ENCODE results near the gene ANKRD9. TPM values are rescaled to one million over a fixed set of nuclear protein-coding genes. Genes with fewer than 3 reads are reported as not detected.

Gene ANKRD9
- total and polyA plus RNA-seq, 10 of the 15 experiments (the other 5 are each of a cell fraction or from before 2014, with no cell fraction given) = 0.03 to 3.6 (median 0.49) TPM

GRCh38 chr14:102457509-102457908 lies 52.1 kb downstream of the ANKRD9 start (continued):
- TF ChIP-seq YY1 (IDR thresholded peaks at IDR 0.05; ENCODE audit: low read depth, low read length) = no peak
- TF ChIP-seq DPF2 (IDR thresholded peaks at IDR 0.05) = no peak
- no peak for TF ChIP-seq TCF3 (IDR thresholded peaks at IDR 0.05; ENCODE audit: borderline replicate concordance, insufficient read depth, low read depth, low read length)
- no peak for TF ChIP-seq SUPT20H (IDR thresholded peaks at IDR 0.05; ENCODE audit: borderline replicate concordance, control insufficient read depth, low read depth, low read length)
- TF ChIP-seq ATF7 (IDR thresholded peaks at IDR 0.05; ENCODE audit: low read depth) = no peak
- no peak for TF ChIP-seq TARDBP (IDR thresholded peaks at IDR 0.05; ENCODE audit: borderline replicate concordance)
- TF ChIP-seq ZSCAN29 (IDR thresholded peaks at IDR 0.05) = no peak
- TF ChIP-seq ZBED1 (IDR thresholded peaks at IDR 0.05; ENCODE audit: borderline replicate concordance) = no peak
- TF ChIP-seq, protein P1, sequence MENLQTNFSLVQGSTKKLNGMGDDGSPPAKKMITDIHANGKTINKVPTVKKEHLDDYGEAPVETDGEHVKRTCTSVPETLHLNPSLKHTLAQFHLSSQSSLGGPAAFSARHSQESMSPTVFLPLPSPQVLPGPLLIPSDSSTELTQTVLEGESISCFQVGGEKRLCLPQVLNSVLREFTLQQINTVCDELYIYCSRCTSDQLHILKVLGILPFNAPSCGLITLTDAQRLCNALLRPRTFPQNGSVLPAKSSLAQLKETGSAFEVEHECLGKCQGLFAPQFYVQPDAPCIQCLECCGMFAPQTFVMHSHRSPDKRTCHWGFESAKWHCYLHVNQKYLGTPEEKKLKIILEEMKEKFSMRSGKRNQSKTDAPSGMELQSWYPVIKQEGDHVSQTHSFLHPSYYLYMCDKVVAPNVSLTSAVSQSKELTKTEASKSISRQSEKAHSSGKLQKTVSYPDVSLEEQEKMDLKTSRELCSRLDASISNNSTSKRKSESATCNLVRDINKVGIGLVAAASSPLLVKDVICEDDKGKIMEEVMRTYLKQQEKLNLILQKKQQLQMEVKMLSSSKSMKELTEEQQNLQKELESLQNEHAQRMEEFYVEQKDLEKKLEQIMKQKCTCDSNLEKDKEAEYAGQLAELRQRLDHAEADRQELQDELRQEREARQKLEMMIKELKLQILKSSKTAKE (IDR thresholded peaks at IDR 0.05; ENCODE audit: low read depth, poor library complexity, severe bottlenecking) = no peak
- no peak for TF ChIP-seq SMARCA5 (IDR thresholded peaks at IDR 0.05)
- TF ChIP-seq GABPA (IDR thresholded peaks at IDR 0.05; ENCODE audit: low read depth) = no peak
- TF ChIP-seq ZNF384 (IDR thresholded peaks at IDR 0.05; ENCODE audit: borderline replicate concordance, low read depth, low read length) = no peak
- TF ChIP-seq BCL11A (IDR thresholded peaks at IDR 0.05; ENCODE audit: low read depth, low read length) = no peak
- TF ChIP-seq RAD51 (IDR thresholded peaks at IDR 0.05) = no peak

DNA sequence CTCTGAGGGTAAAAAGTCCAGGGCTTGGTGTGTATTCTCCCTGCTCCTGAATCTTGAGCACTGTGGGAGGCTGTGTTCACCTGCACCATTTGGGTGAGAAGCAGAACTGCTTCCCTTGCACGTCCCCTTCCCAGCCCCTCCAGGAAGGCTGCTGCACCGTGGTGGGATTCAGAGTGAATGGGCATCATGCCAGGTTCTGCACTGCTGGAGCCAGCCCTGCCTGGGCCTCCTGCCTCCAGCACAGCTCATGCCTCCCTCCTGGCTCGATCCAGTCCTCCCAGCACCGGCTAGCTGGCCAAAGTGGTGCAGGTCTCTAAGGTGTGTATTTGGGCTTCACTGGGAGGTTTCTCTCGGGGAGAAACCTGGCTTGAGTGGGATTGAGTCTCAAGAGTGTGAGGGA lies 54.9 kb downstream of the ANKRD9 start:
- SMC1A ChIA-PET (ENCODE audit: uncharacterized antibody, unreplicated experiment) = interaction anchor here (1.7 kb wide), 1 partner anchor 16 kb away, joined by 5 read pairs; no protein-coding TSS in a partner anchor
- no peak overlapping the region for H2AFZ ChIP-seq (ENCODE audit: control insufficient read depth, low read depth, low read length)
- BruUV-seq (replicated peaks) = no TSS peak
- FAIRE-seq (no peak), DNase-seq (ENCODE audit: low read depth, low spot score) (no peak), ATAC-seq (no peak)
- H4K20me1 ChIP-seq (ENCODE audit: control insufficient read depth, insufficient read depth) = no peaks in the 10 kb centered on the region
- RAD21 ChIA-PET (ENCODE audit: unreplicated experiment) = no interaction called here
- POLR2A ChIA-PET = no interaction called here
- no peak overlapping the region for H3K27ac ChIP-seq (ENCODE audit: control insufficient read depth, insufficient read depth)
- no peaks in the 10 kb centered on the region for H3K4me1 ChIP-seq (ENCODE audit: control insufficient read depth, insufficient read depth, low read length)
- no peak overlapping the region for H3K9ac ChIP-seq (ENCODE audit: control insufficient read depth, insufficient read depth, low read length)
- CTCF ChIA-PET = no interaction called here
- no peak overlapping the region for H3K4me2 ChIP-seq (ENCODE audit: control insufficient read depth, insufficient read depth)
- H3K4me3 ChIP-seq = no peak overlapping the region
- in situ Hi-C loops (cut with MboI) (no loop called here), intact Hi-C loops (cut with micrococcal nuclease; ENCODE audit: unreplicated experiment) (no loop called here)
- H3K27me3 ChIP-seq (replicated peaks in 1 of 2; ENCODE audit: control insufficient read depth in 2 of 2, insufficient read depth in 2 of 2, low read length in 1 of 2) = no peaks in the 10 kb centered on the region
- no peaks in the 10 kb centered on the region for H3K9me3 ChIP-seq (replicated peaks; ENCODE audit: control insufficient read depth, insufficient read depth, low read length)
- no peaks in the 10 kb centered on the region for H3K79me2 ChIP-seq (ENCODE audit: control insufficient read depth, insufficient read depth, low read length)
- WGBS (ENCODE audit: insufficient coverage, insufficient replicate concordance, low lambda C conversion rate, missing lambda C conversion rate) = 74% methylated on average over 5 of the region's 5 CpGs
- H3K36me3 ChIP-seq (ENCODE audit: control insufficient read depth in 2 of 2, insufficient read depth in 2 of 2, low read length in 1 of 2) = peaks cover 0 to 8% of the 10 kb centered on the region in 2 experiments; a peak in 1 of 4 replicates
- TF ChIP-seq IKZF2 (IDR thresholded peaks at IDR 0.05) (no peak), USF1 (IDR thresholded peaks at IDR 0.05; ENCODE audit: borderline replicate concordance, extremely low read length, insufficient read depth, low read depth, low read length) (no peak), ZBTB4 (CRISPR knock-in tag; IDR thresholded peaks at IDR 0.05) (no peak), YY1 (IDR thresholded peaks at IDR 0.05; ENCODE audit: low read depth, low read length) (no peak), SREBF2 (IDR thresholded peaks at IDR 0.05; ENCODE audit: low read length) (no peak), KLF5 (IDR thresholded peaks at IDR 0.05; ENCODE audit: partially characterized antibody) (no peak), TARDBP (IDR thresholded peaks at IDR 0.05; ENCODE audit: borderline replicate concordance) (no peak), KAT2A (conservative IDR thresholded peaks at IDR 0.05; ENCODE audit: control insufficient read depth, low read depth, low read length) (no peak)

All from GM12878 (cell line).